ENCODE measurements around the gene NOVA1.

The NOVA1 gene

DNA sequence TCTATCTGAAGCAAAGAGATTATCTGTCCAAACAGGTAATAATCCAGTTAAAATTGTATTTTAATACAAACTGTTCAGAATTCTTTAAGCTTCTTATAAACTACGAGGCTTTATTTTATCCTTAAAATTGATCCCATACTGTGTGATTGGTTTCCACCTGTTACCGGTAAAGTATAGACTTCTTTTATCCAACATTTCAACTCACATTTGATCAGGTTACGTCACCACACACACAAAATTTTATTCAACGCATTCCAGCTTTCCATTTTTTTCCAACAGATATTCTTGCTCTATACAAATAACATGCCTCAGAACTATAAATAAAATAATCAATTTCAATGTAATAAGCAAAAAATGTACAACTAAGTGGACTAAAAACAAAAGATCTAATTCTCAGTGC lies 4.5 kb downstream of the NOVA1 start:
- DNase-seq (ENCODE audit: low spot score) = no peak

DNA sequence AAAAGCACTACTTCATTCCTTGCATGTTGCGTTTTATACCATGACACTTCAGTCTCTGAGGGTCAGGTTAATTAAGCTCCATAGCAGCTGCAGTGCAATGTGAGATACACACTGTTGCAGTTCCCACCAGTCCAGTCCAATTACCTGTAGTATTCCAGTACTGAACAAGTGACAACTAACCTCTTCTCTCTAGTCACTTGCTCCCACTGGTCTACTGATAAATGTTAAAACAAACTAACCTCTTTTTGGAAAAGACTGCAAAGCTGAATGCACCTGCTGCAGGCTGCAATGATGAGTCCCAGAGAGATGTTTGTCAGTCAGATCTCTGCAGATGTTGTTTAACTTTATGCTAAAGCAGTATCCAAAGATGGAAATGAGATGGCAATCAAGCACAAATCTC lies 7.9 kb downstream of the NOVA1 start:
- no peak for DNase-seq (ENCODE audit: low spot score)

GRCh38 chr14:26577711-26578110 lies 20.1 kb downstream of the NOVA1 start:
- no peak for DNase-seq (ENCODE audit: low spot score)

- no peak for DNase-seq (ENCODE audit: low spot score)
These were observed 43.6 kb downstream of the NOVA1 start for GRCh38 chr14:26554069-26554772.

GRCh38 chr14:26549571-26549970 lies 48.3 kb downstream of the NOVA1 start:
- no peak for DNase-seq (ENCODE audit: low spot score)

GRCh38 chr14:26548406-26548805 lies 49.4 kb downstream of the NOVA1 start:
- no peak for DNase-seq (ENCODE audit: low spot score)

GRCh38 chr14:26538176-26538575 lies 59.7 kb downstream of the NOVA1 start:
- DNase-seq (ENCODE audit: low spot score) = no peak

DNA sequence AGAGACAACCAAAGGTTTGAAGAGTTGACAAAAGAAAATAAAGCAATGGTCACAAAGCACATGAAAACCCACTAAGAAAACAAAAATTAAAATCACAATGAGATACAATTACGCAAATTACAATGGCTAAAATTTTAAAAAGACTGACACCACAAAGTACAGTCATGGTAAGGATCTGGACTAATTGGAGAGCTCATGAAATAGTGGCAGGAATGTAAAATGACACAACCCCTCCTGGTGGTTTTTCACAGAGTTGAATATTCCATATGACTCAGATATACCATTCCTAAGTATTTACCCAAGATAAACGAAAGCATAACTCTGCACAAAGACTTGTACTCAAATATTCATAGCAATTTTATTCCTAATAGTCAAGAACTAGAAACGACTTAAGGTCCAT lies 65.9 kb downstream of the NOVA1 start:
- DNase-seq (ENCODE audit: low spot score) = no peak

DNA sequence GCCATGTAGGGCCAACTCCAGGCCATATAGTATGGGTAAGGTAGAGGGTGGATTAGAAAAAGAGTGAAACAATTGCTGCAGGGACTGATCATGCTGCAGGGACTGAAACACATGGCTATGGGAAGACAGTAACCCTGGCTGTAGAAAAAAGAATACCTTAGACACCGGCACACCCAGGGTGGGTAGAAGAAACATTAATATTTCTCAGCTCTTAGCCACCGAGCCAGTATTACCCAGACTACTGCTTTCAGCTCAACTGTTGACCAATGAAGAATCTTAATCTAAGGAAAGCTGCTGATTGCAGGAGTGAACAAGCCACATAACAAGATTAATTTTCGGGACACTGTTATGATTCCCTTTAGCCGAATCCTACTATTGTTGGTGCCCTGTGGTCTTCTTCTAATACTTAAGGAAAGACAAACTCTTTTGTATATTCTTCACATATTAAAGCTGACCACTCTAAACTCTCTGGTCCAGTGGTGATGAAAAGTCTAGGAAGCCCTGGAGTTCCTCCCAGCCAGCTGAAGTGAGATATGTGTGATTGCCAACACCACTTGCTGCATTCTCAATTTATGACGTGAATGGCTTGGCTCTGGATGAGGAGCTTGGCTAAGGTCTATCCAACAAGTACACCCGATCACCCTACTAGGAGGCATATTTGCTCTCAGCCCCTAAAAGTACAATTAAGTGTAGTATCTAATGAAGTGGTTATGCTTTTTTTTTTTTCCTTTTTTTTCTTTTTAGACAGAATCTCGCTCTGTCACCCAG lies 69.2 kb downstream of the NOVA1 start:
- DNase-seq (ENCODE audit: low spot score) = no peak

- no peak for DNase-seq (ENCODE audit: low spot score)
These were observed 70.7 kb downstream of the NOVA1 start for GRCh38 chr14:26527095-26527494.

- no peak for DNase-seq (ENCODE audit: low spot score)
These were observed 71.7 kb downstream of the NOVA1 start for GRCh38 chr14:26526137-26526536.

- DNase-seq (ENCODE audit: low spot score) = no peak
These were observed 72.7 kb downstream of the NOVA1 start for GRCh38 chr14:26525085-26525484.

DNA sequence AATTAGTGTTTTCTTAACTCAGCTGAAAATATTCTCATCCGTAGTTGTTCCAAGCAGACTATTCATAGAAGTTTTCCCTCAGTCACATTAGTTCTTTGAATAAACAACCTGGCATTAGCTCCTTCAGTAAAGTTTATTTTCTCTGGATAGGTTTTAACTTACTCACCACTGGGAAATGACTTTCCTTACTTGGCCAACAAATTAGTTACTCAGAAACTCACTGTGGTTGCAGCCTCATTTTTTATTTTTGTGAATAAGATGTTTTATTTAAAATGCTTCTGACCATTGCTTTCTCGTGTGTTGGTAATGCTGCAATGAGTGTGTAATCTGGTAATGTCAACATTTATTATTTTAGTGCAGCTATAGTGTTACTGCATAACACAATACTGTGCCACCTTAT lies 74.9 kb downstream of the NOVA1 start:
- DNase-seq (ENCODE audit: low spot score) = no peak

GRCh38 chr14:26517771-26518170 lies 80.1 kb downstream of the NOVA1 start:
- no peak for DNase-seq (ENCODE audit: low spot score)

DNA sequence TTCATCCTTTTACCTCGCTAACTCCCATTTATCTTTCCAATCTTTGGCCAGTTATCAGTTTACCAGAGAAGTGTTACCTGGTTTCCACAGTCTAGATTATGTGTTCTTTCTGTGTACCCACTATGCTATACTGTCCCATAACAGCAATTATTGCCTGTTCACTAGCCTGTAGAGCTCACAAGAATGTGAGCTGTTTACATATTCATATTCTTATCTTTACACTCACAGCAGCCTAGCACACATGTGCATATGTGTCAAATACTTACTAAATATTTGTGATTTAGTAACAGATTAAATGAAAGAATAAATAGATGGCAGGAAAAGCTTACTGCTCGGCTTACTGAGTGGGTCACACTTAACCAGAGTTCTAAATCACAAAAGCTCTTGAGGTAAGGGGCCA lies 97.8 kb downstream of the NOVA1 start:
- no peak for DNase-seq (ENCODE audit: low spot score)

- no peak for DNase-seq (ENCODE audit: low spot score)
These were observed 98.3 kb downstream of the NOVA1 start for GRCh38 chr14:26499546-26499945.

DNA sequence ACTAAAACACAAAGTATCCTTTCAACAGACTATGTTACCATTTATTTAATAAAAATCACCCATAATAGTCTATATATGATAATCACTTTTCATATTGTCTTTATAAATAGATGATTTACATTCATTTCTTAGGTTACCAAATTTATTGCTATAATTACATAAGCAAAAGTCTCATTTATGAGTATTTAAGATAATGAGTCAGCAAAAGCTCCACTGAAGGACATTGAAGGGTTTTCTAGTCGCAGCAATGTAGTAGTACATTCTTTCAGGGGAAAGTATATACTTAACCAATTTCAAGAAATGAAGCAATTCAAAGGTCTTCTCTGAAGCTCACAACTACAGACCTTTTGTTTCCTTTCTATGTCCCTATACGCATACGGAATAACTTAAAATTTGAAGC lies 110.9 kb downstream of the NOVA1 start:
- no peak for DNase-seq (ENCODE audit: low spot score)

DNA sequence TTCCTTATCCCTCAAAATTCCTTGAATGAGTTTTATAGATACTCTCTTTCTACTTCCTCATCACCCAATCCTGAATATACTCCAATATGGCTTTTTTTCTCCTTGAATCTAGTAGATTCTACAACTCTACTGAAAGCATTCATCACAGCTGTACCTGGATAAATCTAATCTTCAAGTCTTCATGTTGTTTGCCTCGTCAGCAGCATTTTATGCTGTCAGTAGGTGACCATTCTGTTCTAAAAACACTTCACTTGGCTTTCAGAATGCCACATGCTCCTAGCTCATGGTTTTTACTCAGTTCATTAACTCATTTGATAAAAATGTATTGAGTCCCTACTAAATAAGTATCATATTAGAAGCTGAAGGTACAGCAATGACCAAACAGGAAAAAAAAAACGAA lies 113.3 kb downstream of the NOVA1 start:
- DNase-seq (ENCODE audit: low spot score) = no peak

GRCh38 chr14:26478967-26479366 lies 118.9 kb downstream of the NOVA1 start:
- DNase-seq (ENCODE audit: low spot score) = no peak

GRCh38 chr14:26466862-26467261 lies 131.0 kb downstream of the NOVA1 start:
- no peak for DNase-seq (ENCODE audit: low spot score)

- no peak for DNase-seq (ENCODE audit: low spot score)
These were observed 134.7 kb downstream of the NOVA1 start for GRCh38 chr14:26463136-26463535.

- DNase-seq (ENCODE audit: low spot score) = no peak
These were observed 143.7 kb downstream of the NOVA1 start for GRCh38 chr14:26454105-26454504.

DNA sequence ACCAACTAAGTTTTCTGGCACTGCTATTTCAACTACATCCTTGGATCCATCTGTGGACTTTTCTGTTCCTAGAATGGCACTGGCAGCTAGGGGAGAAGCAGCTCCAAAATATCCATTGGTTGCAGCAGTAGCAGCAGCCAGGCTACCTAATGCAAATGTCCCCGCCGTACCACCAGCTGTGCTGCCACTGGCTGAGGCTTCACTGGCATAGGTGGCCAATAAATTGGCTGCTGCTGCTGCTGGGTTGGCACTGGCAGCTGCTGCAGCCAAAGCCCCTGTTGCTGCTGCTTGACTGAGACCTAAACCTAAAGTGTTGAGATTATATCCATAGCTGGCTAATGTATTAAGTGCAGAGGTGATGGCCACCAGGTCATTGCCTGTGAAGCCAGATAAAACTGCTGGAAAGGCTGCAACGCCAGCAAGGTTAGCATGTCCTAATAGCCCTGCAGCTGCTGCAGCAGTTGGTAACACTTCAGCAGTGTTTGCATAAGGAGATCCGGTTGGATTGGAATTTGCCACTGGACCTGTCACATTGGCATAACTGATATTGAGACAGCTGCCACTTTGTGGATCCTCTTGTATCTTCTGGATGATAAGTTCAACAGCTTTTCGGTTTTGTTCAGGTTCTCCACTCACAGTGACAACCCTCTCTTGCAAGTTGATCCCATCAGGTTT lies 149.5 kb downstream of the NOVA1 start:
- no peak for DNase-seq (ENCODE audit: low spot score)
